Epidermal melanocyte (primary cell): Measurements from ENCODE around the gene PTPN7.
A peak's percentile ranks its signal among the peaks of the same experiment; 100 is the strongest.
"Not testable (repeated sequence)": the region's sequence is repeated elsewhere in the genome, so short reads cannot be mapped to it uniquely, and the experiment has no call there.

Source experiments
- DNase-seq: peaks from one replicate; pipeline ENCODE4 v3.0.0; 2011; ENCODE audit warnings: low spot score; ENCODE audit not compliant: insufficient read length

The PTPN7 gene

GRCh38 chr1:202189918-202190715, 29.7 kb upstream of the PTPN7 start:
- no peak for DNase-seq

GRCh38 chr1:202189001-202189790, 28.8 kb upstream of the PTPN7 start:
- DNase-seq: peak; percentile 57

GRCh38 chr1:202187697-202188407, 27.4 kb upstream of the PTPN7 start:
- DNase-seq: no peak

DNA sequence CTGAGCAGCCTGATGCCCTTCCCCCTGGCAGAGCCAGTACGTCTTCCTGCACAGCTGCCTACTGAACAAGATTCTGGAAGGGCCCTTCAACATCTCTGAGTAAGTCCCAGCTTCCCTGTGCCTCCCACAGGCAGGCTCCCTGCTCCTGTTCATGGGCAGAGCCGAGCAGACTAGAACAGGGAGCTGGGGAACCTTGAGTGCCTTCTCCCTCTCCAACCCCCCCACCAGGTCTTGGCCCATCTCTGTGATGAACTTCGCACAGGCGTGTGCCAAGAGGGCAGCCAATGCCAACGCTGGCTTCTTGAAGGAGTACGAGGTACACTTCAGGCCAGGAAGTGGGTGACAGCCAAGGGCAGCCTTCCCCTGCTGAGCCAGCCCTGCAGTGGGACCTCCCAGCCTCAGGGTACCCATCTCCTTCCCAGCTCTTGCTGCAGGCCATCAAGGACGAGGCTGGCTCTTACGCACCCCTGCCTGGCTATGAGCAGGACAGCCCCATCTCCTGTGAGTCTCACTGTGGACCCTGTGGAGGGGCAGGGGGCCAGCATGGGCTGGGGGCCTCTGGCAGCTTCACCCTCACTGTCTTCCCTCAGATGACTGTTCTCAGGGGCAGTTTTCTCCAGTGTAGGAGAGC, 26.8 kb upstream of the PTPN7 start:
- no peak for DNase-seq

- DNase-seq: no peak
These were observed 25.9 kb upstream of the PTPN7 start for GRCh38 chr1:202186327-202186726.

GRCh38 chr1:202184750-202185460, 24.5 kb upstream of the PTPN7 start:
- DNase-seq: peak; percentile 77

GRCh38 chr1:202182040-202182877, 21.9 kb upstream of the PTPN7 start:
- DNase-seq: no peak

DNA sequence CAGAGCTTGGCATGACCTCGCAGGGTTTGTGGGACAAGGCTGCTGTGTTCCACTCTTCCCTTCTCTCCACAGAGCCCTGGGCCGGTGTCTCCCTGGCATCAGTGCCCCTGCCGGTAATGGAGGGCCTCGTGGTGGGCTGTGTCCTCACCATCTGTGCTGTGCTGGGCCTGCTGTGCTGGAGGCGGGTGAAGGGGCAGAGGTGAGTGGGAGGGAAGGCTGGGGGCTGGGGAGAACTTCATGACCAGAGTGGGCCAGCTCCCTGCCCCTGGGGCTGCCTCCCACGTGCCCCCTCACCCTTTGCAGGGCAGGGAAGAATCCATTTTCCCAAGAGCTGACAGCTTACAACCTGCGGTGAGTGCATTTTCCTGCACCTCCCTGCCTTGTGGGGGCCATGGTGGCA, 21.2 kb upstream of the PTPN7 start:
- DNase-seq: no peak

GRCh38 chr1:202180751-202181139, 20.3 kb upstream of the PTPN7 start:
- DNase-seq: not testable (repeated sequence)

DNA sequence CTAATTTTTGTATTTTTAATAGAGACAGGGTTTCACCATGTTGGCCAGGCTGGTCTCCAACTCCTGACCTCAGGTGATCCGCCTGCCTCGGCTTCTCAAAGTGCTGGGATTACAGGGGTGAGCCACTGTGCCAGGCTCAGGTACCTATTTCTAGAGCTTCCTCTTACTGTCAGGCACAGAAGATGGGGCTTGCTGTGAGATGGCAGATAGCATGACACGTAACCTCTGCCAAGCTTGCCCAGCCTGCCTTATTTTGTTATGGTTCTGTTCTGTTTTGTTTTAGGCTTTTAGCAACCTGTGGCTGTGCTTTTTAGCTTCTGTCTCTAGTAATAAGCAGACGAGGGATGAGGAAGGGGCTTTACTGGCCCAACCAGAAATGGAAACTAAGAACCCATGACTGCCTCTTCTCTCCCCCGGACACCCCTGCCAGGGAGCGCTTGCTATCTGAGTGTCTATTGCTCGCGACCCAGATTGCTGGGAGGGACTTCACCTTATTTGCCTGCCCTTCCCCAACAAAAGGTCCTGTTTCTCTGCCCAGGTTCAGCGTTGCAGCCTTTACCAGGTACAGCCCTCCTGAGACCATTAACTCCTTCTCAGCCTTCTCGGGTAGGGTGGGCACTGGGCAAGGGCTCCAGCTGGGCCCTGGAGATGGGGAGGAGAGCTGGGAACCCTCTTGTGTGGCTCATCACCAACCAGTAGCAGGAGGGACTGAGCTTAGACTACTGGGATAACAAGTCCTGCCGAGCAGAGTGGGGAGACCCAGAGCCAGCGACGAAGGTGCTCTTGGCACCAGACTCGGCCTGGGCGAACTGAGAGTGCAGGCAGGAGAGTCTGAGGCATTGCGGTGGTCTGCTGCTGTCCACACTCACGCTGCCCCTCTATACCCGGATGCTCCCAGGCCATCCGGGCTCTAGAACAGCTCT, 19.7 kb upstream of the PTPN7 start:
- DNase-seq: no peak

GRCh38 chr1:202176949-202177927, 16.8 kb upstream of the PTPN7 start:
- no peak for DNase-seq

- no peak for DNase-seq
These were observed 13.6 kb upstream of the PTPN7 start for GRCh38 chr1:202173993-202174392.

DNA sequence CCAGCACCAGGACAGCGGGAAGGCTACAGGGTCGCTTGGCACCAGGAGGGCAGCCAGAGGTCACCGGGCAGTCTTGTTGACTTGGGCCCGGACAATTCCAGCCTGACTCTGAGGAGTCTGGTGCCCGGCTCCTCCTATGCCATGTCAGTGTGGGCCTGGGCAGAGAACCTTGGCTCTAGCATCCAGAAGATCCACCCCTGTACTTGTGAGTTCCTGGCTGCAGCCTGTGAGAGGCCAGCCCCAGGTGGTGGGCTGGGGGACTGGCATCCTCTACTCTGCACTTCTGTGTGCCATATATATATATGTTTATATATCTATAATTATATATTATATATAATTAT, 11.6 kb upstream of the PTPN7 start:
- no peak for DNase-seq

DNA sequence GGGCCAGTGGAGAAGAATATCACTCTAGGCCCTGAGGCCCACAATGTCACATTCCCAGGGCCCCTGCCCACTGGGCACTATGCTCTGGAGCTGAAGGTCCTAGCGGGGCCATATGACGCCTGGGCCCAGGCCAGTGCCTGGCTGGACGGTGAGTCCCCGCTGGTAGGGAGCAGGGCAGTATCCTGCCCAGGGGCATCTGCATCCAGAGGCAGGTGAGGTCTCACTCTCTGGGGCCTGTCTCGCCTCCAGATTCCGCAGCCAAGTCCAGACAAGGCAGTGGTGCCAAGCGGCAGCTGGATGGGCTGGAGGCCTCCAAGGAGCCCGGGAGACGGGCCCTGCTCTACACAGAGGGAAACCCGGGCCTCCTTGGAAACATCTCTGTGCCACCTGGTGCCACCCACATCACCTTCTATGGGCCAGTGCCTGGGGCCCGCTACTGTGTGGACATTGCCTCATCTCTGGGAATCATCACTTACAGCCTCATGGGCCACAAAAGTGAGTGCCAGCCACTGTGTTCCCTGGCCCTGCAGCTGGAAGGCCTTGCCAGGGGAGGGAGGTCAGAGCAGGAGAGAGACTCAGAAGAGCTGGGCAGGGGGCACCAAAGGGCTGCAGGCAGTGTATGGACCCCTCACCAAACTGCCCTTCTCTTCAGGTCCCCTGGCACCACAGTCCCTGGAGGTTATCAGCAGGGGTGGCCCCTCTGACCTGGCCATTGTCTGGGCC, 11.1 kb upstream of the PTPN7 start:
- DNase-seq: no peak

DNA sequence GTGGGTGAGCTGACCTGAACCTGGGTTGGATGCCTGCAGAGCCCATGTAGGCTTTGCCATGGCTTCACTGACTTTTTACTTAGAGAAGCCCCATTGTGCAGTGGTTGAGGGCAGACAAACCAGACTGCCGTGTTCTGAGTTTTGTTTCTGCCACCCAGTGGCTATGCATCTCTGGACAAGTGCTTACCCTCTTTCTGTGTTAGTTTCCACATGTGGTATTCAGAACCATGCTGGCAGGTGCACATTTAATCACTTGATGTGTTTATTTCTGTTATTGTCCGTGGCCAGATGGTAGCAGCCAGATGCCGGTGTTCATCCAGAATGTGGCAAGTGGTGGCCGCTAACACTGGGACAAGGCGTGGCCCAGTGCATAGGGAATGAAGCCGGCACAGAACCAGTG, 10.3 kb upstream of the PTPN7 start:
- DNase-seq: no peak

DNA sequence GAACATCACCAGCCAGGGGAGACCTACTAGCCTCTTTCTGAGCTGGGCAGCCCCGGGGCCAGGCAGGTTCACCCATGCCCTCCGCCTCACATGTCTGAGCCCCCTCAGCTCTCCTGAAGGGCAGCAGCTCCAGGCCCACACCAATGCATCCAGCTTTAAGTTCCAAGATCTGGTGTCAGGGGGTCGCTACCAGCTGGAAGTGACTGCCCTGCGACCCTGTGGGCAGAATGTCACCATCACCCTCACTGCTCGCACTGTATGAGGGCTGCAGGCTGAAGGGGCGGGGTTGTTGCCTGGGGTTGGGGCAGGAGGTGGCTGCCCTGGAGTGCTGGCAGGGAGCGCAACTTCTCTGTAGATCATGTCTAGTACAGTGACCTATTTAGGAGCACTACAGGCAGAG, 8.5 kb upstream of the PTPN7 start:
- DNase-seq: no peak

DNA sequence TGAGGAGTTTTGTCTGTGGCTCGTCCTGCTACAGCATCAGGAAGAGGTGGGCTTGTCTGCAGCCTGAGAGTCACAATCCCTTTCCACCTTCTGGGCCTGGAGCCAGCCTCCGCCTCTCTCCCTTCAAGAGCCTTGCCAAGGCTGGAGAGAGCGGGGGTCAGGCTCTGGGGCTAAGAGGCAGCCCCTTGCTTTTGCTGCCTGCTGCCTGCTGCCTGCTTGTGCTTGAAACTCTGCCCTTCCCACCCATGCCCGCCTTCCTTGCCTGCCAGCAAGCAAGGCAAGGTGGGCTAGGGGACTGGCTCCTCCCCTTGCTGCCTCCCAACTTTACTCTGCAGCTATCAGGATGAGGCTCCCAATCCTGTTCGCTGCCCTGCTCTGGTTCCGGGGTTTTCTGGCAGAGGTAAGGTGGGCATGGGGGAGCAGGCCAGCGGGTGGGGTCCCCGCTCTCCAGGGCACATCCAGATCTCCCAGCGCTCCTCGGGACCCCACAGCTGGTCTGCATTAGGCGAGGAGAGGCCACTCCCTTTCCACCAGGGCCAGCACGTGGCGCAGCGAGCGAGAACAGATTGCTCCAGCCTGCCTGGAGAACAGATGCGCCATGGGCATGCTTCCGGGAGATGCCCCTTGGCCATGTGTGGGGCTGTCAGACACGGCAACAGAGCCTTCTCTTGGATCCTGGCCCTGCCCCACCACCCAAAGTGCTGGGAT, 7.5 kb upstream of the PTPN7 start:
- peak; percentile 41 for DNase-seq
